Heart left ventricle (tissue), 16 donors: ENCODE measurements around the gene UVRAG. TPM values are rescaled to one million over a fixed set of nuclear protein-coding genes. Genes with fewer than 3 reads are reported as not detected.

ENCODE experiments used
- ATAC-seq, 4 donors: fragments of 200-7000 bp; cut with Tn5 transposase; one replicate each; pipeline ENCODE4 v1.9.1; 2020 to 2022; ENCODE audit warnings: moderate library complexity in 4 of 4, mild to moderate bottlenecking in 3 of 4, moderate number of reproducible peaks in 1 of 4
- DNase-seq, 5 donors: peaks; one replicate each; pipeline ENCODE4 v3.0.0-alpha.2; 2020
- H3K27ac ChIP-seq, 12 donors: fragments of 200-600 bp; sonication (generic) in 4 of 12; one replicate each; pipeline versions ENCODE4 v1.5.0 to v1.8.0; 2016 to 2022; ENCODE audit warnings: mild to moderate bottlenecking in 2 of 12
- H3K27me3 ChIP-seq, 9 donors: fragments of 200-600 bp; sonication (generic) in 2 of 9; one replicate each; pipeline versions ENCODE4 v1.5.1 to v1.8.0; 2016 to 2022; ENCODE audit warnings: mild to moderate bottlenecking in 3 of 9
- H3K36me3 ChIP-seq, 9 donors: fragments of 200-600 bp; sonication (generic) in 2 of 9; one replicate each; pipeline versions ENCODE4 v1.5.0 to v1.8.0; 2018 to 2022; ENCODE audit warnings: mild to moderate bottlenecking in 2 of 9
- H3K4me1 ChIP-seq, 12 donors: fragments of 200-600 bp; sonication (generic) in 4 of 12; one replicate each; pipeline versions ENCODE4 v1.5.0 to v1.8.0; 2016 to 2022; ENCODE audit warnings: mild to moderate bottlenecking in 3 of 12
- H3K4me3 ChIP-seq, 12 donors: fragments of 200-600 bp; sonication (generic) in 4 of 12; one replicate each; pipeline versions ENCODE4 v1.5.0 to v1.8.0; 2017 to 2022; ENCODE audit warnings: mild to moderate bottlenecking in 9 of 12, moderate library complexity in 4 of 12
- H3K9me3 ChIP-seq, 12 donors: fragments of 200-600 bp; sonication (generic) in 4 of 12; one replicate each; pipeline versions ENCODE4 v1.5.0 to v1.8.0; 2016 to 2022; ENCODE audit warnings: mild to moderate bottlenecking in 1 of 12
- POLR2A ChIP-seq, 2 donors: fragments of 450-650 bp; IDR thresholded peaks; one replicate each; pipeline ENCODE4 v1.6.1; 2017; ENCODE audit warnings: antibody characterized with exemption in 2 of 2, mild to moderate bottlenecking in 2 of 2, moderate library complexity in 2 of 2
- WGBS, 4 donors: extraction: QIAGEN DNeasy Blood & Tissue Kit in 2 of 4; methylation state at CpG; one replicate each; pipeline versions ENCODE4 v1.1.5 to v1.1.7; 2013 to 2018; 5-methylcytosine and 5-hydroxymethylcytosine counted together
- intact Hi-C, 10 donors: fragments of 100-400 bp; cut with DNase I; formaldehyde crosslinking; loops; one replicate each; pipeline versions ENCODE4 v1.11.1 to v1.14.2; 2022
- polyA plus RNA-seq, 2 donors: library from polyadenylated mRNA; stranded (reverse); fragments of 200-250 nt; gene quantifications; one replicate each; pipeline ENCODE4 v1.2.3, GENCODE V29; 2013
- total RNA-seq, 9 donors: library from RNA; depleted of rRNA in 2 of 9; stranded (reverse); fragments of >200 nt in 2 of 9; fragmentation: NEBNext Ultra II Directional in 3 of 9; extraction: Animal tissue kit (Norgen Biotek cat#: 25700) in 3 of 9; gene quantifications; one replicate each; pipeline versions ENCODE4 v1.1.0 to v1.2.4, GENCODE V29; 2016 to 2023
- TF ChIP-seq, protein P1 (sequence below), 12 donors: fragments of 200-600 bp; sonication (generic) in 4 of 12; IDR thresholded peaks; one replicate each; pipeline versions ENCODE4 v1.5.0 to v1.8.0; 2018 to 2022; ENCODE audit warnings: antibody characterized with exemption in 12 of 12, mild to moderate bottlenecking in 5 of 12
- donor health status: ischemic (EF 13 %, LVEDD 7.1; RV severe dilation, severe dysfunction).
- donor health status: healthy with polysubstance abuse.
- donor health status: DM: no; HTN: yes; CAD: no.
- donor health status: DM: no; HTN: no; CAD: no.
- donor health status: ischemic (EF 25% LVEDD 6.9; RV normal size, moderate dysfunction).
- donor health status: ischemic (EF 25% LVEDD 5.7; RV mildly dilated, moderate dysfunction).
- donor health status: healthy.
- donor health status: DM: yes; HTN: yes; CAD: no.
- donor health status: ischemic (EF 35%, LVEDD 5.7; RV mildly dilated, moderate dysfunction).
- donor health status: nonischemic (EF 11% LVEDD 7.7; RV severe dilation, severe dysfunction).
- donor health status: DM: yes; HTN: yes; CAD: no.
- donor health status: PGD.
- donor health status: ischemic (EF 29% LVEDD 5.4; RV normal size, mild dysfunction).
- donor health status: nonischemic (EF 23%, LVEDD 6.1; RV moderate dilation, normal function).

The UVRAG gene
- total and polyA plus RNA-seq, 11 donors = 4.5 to 22.6 (median 15.0) TPM

DNA sequence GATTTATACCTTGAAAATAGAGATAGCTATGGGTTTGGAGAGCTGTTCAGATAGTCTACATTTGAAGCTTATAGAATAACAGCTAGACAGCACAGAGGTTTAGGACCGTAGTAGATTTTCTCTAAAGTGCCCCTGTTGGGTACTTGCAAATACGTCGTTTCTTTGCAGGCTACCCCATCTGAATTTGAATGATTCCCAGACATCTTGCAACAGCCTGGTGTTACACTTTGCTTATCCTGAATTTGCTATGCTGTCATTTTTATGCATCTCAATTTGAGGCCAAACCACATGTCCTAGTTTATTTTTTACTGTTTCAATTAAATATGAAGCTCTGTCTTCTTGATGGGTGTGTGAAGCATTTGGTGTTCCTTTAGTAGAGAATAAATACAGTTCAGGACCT is 249.2 kb downstream of the UVRAG start:
- Histone ChIP-seq H3K9me3 (no peaks in the 10 kb centered on the region), H3K27ac (no peak overlapping the region), H3K27me3 (no peaks in the 10 kb centered on the region), H3K4me1 (peaks cover 0 to 9% (median 0%) of the 10 kb centered on the region in 12 donors), H3K36me3 (peaks cover 0 to 33% (median 17%) of the 10 kb centered on the region in 9 donors), H3K4me3 (no peak overlapping the region)
- TF ChIP-seq, protein P1, sequence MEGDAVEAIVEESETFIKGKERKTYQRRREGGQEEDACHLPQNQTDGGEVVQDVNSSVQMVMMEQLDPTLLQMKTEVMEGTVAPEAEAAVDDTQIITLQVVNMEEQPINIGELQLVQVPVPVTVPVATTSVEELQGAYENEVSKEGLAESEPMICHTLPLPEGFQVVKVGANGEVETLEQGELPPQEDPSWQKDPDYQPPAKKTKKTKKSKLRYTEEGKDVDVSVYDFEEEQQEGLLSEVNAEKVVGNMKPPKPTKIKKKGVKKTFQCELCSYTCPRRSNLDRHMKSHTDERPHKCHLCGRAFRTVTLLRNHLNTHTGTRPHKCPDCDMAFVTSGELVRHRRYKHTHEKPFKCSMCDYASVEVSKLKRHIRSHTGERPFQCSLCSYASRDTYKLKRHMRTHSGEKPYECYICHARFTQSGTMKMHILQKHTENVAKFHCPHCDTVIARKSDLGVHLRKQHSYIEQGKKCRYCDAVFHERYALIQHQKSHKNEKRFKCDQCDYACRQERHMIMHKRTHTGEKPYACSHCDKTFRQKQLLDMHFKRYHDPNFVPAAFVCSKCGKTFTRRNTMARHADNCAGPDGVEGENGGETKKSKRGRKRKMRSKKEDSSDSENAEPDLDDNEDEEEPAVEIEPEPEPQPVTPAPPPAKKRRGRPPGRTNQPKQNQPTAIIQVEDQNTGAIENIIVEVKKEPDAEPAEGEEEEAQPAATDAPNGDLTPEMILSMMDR (IDR thresholded peaks at IDR 0.05) = no peak
- TF ChIP-seq POLR2A (IDR thresholded peaks at IDR 0.05) = no peak
- DNase-seq = no peak
- no peak for ATAC-seq
- intact Hi-C loops = no loop called here
- 89 to 92% (median 91%) methylated on average over 3 of the region's 3 CpGs for WGBS, 4 donors

DNA sequence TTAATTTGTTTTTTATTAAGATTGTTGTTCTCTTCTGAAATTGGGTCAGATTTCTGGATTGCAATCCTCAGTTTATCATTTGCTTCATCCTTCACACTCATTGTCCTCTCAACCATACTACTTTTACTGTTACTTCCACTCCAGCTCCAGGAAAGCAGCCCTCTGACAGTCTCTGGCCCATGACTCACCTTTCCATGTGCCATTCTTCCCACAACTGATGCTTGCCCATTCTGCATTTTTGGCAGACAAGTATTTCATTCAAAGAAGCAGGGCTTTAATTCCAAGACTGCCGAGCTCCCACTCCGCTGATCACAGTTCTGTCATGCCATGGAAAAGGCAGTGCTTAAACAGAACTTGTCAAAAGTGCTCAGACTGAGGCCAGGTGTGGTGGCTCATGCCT is 252.1 kb downstream of the UVRAG start:
- no peaks in the 10 kb centered on the region for H3K9me3 ChIP-seq
- H3K27ac ChIP-seq = no peak overlapping the region
- TF ChIP-seq POLR2A (IDR thresholded peaks at IDR 0.05) = no peak
- TF ChIP-seq, protein P1 (IDR thresholded peaks at IDR 0.05) = no peak
- no peak overlapping the region for H3K4me3 ChIP-seq
- H3K27me3 ChIP-seq = no peaks in the 10 kb centered on the region
- DNase-seq (no peak), ATAC-seq (no peak)
- intact Hi-C loops = no loop called here
- peaks cover 0 to 9% (median 0%) of the 10 kb centered on the region in 12 donors for H3K4me1 ChIP-seq
- H3K36me3 ChIP-seq = peaks cover 0 to 36% (median 17%) of the 10 kb centered on the region in 9 donors
- WGBS, 4 donors = 95 to 100% (median 98%) methylated on average over 2 of the region's 2 CpGs

DNA sequence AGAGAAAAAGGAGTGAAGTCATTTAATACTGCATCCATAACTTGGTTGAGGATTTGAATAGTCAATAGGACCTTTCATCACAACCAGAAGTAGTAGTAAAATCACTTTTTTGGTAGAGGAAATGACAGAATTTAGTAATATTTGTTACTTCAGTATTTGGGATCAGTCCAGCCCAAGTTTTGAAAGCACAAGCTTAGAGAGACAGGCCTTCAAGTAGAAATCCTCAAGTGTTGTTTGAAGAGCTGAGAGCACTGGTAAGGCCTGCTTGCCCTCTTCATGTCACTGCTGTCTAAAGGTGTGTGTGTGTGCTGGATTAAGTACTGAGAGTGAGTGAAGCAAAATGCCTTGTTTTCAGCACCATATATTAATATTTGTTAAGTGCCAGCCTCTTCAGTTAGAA is 254.0 kb downstream of the UVRAG start:
- no peak for TF ChIP-seq POLR2A (IDR thresholded peaks at IDR 0.05)
- TF ChIP-seq, protein P1 (IDR thresholded peaks at IDR 0.05) = no peak
- Histone ChIP-seq H3K27me3 (no peaks in the 10 kb centered on the region), H3K4me1 (peaks cover 0 to 18% (median 14%) of the 10 kb centered on the region in 12 donors), H3K36me3 (peaks cover 0 to 36% (median 17%) of the 10 kb centered on the region in 9 donors), H3K27ac (no peak overlapping the region), H3K9me3 (no peaks in the 10 kb centered on the region), H3K4me3 (no peak overlapping the region)
- intact Hi-C loops = no loop called here
- ATAC-seq (no peak), DNase-seq (no peak)

DNA sequence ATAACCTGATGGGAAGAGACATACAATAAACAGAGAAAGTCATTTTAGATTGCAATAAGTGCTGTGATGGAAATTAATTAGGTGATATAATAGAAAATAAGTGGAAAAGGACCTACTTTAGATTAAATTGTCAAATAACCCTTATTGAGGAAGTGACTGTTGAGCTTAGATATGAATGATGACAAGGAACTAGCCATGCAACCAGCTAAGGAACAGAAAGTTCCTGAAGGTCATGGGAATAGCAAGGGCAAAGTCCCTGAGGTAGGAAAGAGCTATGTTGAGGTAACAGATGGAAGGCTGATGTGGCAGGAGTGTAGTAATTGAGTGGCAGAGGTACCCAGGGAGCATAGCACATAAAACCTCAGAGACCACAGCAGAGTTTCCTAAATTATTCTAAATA is 256.1 kb downstream of the UVRAG start:
- no peak for TF ChIP-seq POLR2A (IDR thresholded peaks at IDR 0.05)
- TF ChIP-seq, protein P1 (IDR thresholded peaks at IDR 0.05) = no peak
- H3K36me3 ChIP-seq = peaks cover 0 to 28% (median 15%) of the 10 kb centered on the region in 9 donors
- H3K9me3 ChIP-seq = no peaks in the 10 kb centered on the region
- peaks cover 0 to 38% (median 28%) of the 10 kb centered on the region in 12 donors for H3K4me1 ChIP-seq
- intact Hi-C loops = loop anchor here in 1 of 10 donors (5.0 kb wide), 1 partner anchor 61 kb away; no protein-coding TSS in a partner anchor
- DNase-seq (no peak), ATAC-seq (no peak)
- no peak overlapping the region for H3K4me3 ChIP-seq
- no peak overlapping the region for H3K27ac ChIP-seq
- no peaks in the 10 kb centered on the region for H3K27me3 ChIP-seq
